HFF-Myc (cell line): ENCODE measurements around the gene PKM.

Experiments used
- DNase-seq: peaks from one replicate; pipeline ENCODE4 v3.0.0-alpha.2; 2011; ENCODE audit warnings: low read depth; ENCODE audit errors: extremely low read depth
- H3K4me3 ChIP-seq: replicated peaks from 2 replicates; pipeline ENCODE4 v1.5.1; 2011; ENCODE audit warnings: low read depth, mild to moderate bottlenecking, control low read depth, low read length
- TF ChIP-seq, protein P1 (sequence below): IDR thresholded peaks from 2 replicates; pipeline ENCODE4 v1.5.1; 2012; ENCODE audit warnings: mild to moderate bottlenecking, low read depth, low read length, control low read depth; ENCODE audit errors: missing control alignments

Gene PKM

DNA sequence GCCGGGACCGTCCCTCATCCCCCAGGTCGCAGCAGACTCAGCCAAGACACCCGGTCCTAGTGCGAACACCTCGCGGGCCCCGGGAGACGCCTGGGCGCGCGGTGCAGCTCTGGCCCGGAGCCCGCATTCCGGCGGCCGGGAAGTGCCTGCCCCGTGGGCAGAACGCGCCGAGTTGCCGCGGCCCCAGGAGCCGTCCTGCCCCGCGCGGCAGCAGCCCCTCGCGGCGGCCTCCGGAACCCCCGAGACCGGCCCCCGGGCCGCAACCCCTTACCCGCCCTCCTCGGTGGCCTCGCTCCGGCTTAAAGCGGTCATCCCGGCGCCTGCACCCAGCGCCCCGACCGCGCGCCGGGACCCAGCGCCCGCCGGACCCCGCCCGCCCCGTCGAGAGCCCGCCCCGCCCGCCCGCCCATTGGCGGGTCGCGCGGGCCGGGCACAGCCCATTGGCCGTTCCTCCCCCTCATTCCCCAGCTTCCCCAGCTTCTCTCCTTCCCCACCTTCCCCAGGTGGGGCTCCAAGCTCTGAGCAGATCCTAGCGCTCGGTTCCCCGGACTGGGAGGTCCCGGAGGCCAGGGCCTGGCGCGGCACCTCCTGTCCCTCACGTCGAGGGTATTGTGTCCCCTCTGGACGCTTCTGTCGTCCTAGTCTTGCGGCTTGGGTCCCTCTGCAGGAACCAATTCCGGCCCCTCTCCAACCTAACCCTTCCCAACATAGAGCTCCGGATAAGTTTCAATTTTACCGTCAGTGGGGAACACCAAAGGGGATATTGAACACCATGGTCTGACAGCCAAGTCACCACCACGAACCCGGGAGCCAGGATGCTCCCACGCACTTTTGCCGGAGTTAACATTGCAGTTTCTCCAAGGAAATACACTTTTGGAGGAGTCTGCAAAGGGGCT lies 33.3 kb downstream of the PKM start, which contains the start of gene GRAMD2A:
Gene GRAMD2A, minus strand, starts transcription at position 328 of the 896 bp plus-strand sequence.
- DNase-seq, result no peak
- TF ChIP-seq, protein P1, sequence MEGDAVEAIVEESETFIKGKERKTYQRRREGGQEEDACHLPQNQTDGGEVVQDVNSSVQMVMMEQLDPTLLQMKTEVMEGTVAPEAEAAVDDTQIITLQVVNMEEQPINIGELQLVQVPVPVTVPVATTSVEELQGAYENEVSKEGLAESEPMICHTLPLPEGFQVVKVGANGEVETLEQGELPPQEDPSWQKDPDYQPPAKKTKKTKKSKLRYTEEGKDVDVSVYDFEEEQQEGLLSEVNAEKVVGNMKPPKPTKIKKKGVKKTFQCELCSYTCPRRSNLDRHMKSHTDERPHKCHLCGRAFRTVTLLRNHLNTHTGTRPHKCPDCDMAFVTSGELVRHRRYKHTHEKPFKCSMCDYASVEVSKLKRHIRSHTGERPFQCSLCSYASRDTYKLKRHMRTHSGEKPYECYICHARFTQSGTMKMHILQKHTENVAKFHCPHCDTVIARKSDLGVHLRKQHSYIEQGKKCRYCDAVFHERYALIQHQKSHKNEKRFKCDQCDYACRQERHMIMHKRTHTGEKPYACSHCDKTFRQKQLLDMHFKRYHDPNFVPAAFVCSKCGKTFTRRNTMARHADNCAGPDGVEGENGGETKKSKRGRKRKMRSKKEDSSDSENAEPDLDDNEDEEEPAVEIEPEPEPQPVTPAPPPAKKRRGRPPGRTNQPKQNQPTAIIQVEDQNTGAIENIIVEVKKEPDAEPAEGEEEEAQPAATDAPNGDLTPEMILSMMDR, result no peak
- peak within 1 kb of the TSS; percentile 23 for H3K4me3 ChIP-seq

- no peak for DNase-seq
- TF ChIP-seq, protein P1, result no peak
- H3K4me3 ChIP-seq, result peak overlapping the region; percentile 23
Observed at GRCh38 chr15:72197041-72197459, 33.9 kb downstream of the PKM start.

- TF ChIP-seq, protein P1, result no peak
- H3K4me3 ChIP-seq, result no peak overlapping the region
- no peak for DNase-seq
Observed at GRCh38 chr15:72196409-72197040, 34.5 kb downstream of the PKM start.

- TF ChIP-seq, protein P1, result no peak
- no peak for DNase-seq
- no peak overlapping the region for H3K4me3 ChIP-seq
Observed at GRCh38 chr15:72195101-72195511, 35.9 kb downstream of the PKM start.

GRCh38 chr15:72193836-72194396 lies 37.1 kb downstream of the PKM start:
- TF ChIP-seq, protein P1, result no peak
- H3K4me3 ChIP-seq, result no peak overlapping the region
- DNase-seq, result no peak

DNA sequence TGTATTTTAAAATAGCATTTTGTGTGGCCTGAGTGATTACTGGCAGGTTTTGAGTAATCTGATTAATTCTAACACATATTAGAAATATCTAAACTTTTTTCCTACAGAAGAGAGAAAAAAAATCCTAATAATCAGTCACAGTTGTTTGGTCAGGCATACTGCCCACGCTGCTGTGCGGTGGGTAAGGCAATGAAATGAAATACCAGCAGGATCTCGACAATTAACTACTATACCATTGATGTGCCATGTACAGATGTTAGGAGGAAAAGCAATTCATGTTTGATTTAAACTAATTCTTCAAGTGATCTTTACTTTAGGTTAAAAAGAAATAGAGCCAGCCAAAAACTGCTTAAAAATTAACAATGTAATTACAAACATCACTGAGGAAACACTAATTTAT lies 38.6 kb downstream of the PKM start:
- DNase-seq, result no peak
- TF ChIP-seq, protein P1, result no peak
- no peak overlapping the region for H3K4me3 ChIP-seq
